GM18858 (cell line): ENCODE results near the gene CACNA2D3.

Experiments used
- ATAC-seq: cut with Tn5 transposase; IDR thresholded peaks from one replicate; pipeline ENCODE4 v1.9.1; 2021; ENCODE audit not compliant: unreplicated experiment

The CACNA2D3 gene

DNA sequence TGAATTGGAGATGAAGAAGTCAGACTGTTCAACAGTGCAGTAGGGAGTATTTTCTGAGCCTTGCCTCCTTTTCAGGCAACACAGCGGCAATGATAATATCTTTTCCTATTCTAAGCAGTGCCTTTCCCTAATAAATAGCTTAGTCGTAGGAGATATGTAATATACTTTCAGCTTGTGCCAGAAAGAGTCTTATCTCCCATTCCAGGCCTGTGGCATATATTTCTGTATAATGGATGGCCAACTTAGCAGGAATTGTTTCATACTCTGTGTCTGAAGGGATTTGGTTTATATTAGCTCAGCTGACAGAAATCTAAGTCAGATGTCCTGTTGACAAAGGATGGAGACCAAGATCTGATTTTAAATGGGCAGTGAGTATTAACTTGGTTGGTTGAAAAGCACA is 397.1 kb downstream of the CACNA2D3 start:
- no peak for ATAC-seq

DNA sequence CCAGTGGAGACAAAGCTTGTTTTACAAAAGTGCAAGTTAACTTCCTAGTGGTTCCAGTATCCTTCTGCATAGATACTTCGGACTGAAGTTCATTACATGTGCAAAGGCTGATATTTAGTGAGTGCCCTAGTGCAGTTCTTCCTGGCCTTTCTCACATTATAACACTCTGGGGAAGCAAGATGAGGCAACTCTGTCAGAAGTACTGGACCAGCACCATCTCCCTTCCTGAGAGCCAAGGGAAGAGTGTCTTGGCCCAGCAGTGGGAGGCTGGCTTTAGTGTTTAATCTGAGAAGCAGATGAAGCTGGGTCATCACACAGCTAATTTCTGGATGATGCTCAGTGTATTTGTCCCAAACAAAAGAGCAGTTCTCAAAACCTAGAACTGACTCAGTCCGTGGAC is 397.7 kb downstream of the CACNA2D3 start:
- ATAC-seq, result no peak

DNA sequence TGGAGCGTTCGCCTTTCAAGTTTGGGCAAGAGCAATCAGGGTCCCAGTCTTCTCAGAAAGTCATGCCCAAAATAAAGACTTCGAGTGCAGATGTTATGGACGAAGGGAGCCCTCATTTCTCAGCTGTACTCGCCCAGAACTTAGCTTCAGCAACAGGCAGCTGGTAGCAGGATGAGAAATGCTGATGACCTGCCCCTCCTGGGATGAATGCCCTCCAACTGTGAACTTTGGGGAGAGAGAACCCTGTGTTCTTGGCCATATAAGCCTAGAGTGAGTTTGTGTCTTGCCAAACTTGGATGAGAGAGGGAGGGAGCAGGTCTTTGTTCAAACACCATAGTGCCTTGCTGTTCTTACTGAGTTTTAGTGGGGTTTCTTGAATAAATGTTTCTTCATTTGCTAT is 405.2 kb downstream of the CACNA2D3 start:
- ATAC-seq, result no peak

DNA sequence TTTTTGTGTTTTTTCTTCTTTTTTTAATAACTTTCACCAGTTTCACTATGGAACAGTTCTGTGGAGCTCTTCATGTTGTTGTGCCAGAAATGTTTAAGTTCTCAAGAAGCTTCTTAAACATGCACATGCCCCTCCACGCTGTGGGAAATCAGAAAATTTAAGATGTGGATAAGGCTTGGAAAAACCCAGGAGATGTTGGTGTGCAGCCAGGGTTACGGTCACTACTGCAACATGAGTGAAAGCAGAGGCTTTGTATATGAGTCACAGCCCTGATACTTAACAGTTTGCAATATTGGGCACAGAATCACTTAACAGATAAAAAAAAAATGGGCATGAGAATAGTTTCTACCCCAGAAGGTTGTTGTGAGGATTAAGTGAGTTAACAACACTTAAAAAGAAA is 405.6 kb downstream of the CACNA2D3 start:
- no peak for ATAC-seq

DNA sequence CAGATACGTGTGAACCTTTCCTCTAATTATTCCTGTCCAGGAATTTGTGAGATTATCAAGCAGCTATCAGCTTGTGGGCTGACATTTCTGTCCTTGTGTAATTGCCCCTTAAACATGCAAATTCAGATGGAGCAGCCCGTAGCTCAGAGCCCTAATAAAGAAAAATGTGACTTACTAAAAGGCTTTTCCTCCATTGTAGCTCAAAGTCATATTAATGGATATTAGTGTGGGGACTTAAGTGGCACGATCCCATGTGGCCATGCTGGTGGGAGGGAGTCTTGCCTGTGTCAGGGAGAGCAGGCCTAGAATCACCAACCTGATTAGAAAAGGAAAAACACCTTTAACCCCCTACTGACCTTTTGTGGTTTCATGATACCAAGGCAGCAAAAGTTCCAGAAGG is 406.3 kb downstream of the CACNA2D3 start:
- no peak for ATAC-seq

DNA sequence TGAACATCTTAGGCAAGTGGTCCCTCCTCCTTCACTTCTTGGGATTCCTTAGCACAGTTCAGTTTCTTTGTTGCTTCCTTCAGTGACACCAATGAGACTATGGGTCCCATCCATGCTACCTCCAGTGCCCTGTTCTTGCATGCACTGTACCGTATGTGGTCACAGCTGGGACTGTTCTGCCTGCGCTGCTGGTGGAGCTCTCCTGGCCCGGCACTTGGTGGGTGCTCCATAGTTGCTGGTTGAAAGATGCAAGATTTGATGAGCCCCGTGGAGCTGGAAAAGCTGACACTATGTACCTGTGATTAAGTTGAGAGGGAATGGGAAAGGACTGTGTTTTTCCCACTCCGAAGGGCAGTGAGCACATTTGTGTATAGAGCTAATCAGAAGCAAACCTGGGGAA is 407.7 kb downstream of the CACNA2D3 start:
- no peak for ATAC-seq

DNA sequence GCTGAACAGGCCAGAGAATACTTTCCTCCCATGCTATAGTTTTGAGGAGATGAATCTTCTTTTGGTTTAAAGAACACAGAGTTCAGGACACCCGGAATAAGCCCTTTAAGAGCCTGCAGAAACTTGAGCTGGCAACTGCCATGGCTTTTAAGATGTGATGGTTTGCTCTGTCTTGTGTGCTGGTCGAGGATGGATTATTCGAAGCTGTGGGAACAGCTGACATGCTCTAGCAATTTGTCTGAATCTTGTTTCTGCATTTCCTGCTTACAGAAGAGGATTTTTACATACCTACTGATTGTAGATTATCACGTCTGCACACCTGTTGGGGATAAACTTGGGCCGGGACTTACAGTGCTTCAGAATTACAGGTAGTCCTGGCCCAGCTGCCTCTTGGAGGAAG is 408.6 kb downstream of the CACNA2D3 start:
- no peak for ATAC-seq

DNA sequence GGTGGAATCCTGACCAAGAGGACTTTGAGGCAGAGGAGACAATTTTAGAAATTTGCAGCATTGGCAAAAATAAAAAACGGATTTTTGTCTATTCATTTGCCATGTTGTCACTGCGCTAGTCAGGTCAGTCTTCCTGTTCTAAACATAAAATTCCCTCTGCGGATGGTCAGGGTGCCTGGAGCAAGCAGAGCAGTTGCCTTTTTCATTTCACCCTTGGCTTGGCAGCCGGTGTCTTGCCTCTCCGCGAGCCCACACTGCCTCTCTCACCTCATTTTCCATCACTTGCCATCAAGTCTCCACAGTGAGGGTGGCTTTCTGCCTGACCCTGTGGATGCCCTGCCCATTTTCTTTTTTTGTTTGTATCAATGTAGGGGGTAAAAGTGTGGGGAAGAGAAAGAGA is 409.4 kb downstream of the CACNA2D3 start:
- no peak for ATAC-seq

DNA sequence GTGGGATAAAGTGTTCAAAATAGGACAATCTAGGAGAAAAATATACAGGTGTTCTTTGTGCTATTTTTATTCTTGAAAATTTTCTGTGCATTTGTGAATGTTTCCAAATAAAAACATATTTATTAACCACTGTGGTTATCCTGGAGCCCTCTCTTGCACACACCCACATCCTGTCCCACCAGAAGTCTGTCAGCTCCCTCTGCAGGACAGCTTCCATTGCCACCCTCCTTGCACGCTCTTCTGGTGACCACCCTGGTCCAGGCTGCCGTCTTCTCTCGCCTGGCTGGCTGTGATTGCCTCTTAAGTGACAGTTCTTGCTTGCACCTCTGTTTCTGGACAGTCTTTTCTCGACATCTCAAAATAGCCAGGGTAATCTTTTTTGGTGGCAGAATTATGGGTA is 411.5 kb downstream of the CACNA2D3 start:
- no peak for ATAC-seq

DNA sequence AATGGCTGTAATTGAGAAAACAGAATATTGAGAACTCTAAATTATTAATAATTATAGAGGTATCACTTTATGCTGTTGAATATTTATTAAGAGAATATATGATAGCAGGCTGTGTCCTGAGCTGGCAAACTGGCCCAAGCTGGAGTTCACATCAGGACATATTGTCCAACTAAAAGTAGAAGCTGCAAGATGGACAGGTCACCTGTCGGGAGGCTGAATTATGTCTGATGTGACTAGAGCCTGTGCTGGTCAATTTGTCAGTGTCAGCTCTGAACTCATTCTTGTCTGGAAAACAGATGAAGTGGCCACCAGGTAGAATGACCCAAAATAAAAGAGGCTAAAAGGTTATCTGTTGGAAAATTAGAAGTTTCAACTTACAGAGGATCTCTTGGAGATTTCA is 413.3 kb downstream of the CACNA2D3 start:
- ATAC-seq, result no peak

DNA sequence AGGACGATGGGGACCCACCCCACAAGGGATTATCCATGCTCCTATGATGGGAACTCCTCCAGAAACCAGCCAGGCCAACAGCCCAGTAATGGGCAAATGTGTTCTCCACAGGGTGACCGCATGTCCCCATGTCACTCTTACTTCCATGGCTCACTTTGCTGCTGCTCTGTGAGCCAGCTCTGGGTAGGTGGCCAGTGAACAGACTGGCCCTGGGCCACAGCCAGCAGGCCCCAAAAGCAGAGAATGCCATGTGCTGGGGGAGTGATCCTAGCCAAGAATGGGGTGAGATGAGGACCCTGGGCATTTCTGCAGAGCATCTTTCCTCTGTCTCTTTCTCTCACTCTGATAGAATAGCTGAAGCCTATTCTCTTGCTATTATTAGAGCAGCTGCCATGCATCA is 414.1 kb downstream of the CACNA2D3 start:
- ATAC-seq, result no peak

DNA sequence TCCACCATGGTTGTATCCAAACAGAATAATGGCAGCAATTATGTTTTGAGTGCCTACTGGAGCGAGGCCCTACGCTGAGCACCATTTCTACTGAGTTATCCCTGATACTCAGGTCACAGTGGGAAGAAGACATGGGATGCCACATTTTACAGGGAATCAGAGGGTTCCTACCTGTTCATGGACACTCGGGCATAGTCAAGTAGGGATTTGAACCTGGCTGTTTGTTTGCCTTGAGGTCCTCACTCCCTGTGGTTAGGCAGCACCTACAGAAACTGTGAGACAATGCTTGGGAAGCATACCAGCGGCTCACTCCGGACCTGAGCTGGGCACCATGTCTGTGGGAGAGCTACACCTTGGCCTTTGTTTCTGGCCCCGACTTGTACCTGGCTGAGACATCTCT is 415.2 kb downstream of the CACNA2D3 start:
- no peak for ATAC-seq

DNA sequence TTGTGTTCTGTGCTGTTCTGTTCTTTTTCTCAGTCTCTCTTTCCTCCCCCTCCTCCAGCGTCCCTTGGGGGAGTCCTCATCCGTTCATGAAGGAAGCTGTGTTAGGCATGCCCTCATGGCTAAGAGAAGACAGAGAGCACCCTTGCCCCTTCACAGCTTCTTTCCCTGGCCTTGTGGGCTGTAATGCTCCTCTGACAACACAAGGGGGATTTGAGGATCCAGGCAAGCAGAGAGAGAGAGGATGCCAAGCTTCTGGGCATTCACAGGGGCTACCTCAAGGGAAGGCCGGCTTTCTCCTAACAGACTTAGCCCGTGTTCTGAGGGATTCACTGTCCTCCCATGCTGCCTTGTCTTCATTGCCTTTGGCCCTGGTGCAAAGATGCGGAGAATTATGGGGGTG is 416.0 kb downstream of the CACNA2D3 start:
- no peak for ATAC-seq

DNA sequence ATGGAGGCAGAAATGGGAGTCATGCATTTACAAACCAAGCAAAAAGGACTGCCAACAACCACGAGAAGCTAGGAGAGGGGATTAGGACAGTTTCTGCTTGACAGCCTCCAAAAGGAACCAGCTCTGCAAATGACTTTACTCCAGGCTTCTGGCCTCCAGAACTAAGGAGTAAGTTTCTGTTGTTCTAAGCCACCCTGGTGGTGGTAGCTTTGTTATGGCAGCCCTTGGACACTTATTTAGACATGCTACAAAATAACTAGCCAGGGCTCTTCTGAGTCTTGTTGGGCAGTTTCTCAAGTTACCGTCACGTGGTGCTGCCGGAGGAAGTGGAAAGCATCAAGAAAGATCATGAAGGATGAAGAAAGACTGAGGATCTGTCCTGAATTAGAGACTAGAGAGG is 419.0 kb downstream of the CACNA2D3 start:
- no peak for ATAC-seq

DNA sequence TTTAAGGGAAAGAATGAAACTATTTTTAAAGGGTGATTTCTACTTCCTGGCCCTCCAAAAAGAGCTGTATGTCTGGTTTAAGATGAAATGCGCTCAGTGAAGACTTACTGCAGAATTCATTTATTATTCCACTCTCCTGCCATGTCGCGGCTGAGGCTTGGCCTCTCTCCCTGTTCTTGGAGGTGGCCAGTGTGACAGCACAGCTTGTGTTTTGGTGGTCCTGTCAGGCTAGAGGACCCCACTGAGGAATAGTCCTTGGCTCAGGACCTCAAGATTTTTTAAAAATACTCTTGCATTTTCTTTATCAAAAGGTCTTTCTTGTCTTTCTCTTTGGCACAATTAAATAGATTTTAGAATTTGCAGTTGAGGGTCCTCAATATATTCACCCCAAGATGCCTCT is 421.1 kb downstream of the CACNA2D3 start:
- ATAC-seq, result no peak

DNA sequence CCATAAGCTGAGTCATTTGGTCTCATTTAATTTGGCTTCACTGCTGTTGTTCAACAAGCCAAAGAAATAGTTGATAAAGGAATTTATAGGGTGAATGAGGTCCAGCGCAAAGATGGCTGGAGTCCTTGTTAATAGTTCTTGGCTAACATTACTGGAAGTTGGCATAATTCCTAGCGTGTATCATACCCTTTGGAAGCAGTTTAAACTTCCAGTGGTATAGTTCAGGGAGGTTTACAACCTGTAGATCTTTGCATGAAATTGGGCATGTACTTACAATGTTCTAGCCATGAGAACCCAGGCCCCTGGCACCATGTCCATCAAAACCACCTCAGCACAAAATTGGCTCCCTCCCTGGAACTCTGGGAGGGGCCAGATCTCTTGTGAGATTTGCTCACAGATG is 424.7 kb downstream of the CACNA2D3 start:
- no peak for ATAC-seq

DNA sequence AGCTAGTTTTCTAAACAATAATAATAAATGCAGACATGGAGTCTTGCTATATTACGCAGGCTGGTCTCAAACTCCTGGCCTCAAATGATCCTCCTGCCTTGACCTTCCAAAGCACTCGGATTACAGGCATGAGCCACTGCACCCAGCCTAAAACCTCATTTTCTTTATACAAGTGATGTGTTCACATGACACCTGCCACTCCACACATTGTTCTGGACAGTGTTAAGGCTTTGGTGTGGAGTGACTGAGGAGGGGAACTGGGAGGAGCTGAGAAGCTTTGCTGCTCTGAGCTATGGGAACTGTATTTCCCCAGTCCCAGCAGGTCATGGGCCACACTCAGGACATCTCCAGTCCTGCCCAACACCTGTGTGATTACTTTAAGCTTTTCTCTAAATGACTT is 425.5 kb downstream of the CACNA2D3 start:
- ATAC-seq, result no peak

DNA sequence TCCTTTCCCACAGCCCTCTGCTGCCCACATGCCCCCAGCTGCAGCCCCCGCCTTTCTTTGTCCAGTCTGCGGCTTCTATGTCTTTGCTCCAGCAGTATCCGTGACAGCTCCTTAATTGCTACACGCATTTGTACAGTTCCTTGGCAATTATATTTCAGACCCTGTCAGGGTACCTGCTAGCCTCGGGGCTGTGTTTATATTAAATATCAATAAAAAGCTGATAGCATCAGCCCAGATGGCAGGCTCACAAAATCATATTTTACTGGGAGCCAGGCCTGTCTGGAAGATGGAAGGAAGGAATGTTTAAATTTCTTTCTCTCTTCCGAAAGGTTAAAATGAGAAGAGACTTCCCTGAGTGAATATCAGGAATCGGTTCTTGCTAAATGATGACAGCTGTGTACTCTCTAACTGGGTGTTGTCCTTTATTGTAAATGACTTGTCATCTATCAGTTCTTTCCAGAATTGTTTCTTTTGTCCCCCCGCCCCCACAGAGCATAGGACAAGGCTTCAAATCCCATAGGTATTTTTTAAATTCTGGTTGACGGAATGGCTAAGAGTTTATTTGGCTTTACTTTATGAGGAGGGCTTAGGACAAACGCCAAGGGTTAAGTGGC is 427.4 kb downstream of the CACNA2D3 start:
- ATAC-seq, result no peak

DNA sequence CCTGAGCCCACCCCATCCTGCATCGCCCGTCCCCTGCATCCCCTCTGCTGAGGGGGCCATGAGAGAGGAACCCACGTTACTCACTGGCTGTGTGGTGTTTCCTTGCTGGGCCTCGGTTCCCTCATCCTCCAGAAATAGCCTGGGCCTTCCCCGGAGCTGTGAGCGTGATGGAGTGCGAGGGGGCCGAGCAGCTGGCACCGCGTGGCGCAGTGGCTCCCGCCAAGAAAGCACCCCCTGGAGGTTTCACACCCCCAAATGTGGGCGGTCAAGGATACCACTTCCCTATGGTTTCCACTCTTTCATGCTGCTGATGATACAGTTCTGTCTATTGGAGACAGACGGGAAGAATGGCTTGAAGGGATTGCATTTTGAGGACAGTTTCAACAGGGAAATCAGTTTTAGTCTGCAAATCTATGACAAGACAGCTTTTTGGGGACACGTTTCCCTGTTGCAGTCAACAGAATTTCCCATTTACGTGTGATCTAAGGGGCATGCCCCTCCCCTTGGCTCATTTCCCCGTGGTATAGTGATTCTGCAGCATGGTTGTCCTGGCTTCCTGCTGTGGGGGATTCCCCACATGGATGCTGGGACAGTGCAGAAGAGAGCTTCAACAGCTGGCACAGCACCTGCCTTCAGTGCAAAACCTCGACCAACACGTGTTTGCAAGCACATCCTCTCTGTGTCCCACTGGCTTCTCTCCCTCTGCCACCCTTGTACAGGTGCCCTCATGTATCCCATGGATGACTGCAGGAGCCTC is 428.0 kb downstream of the CACNA2D3 start:
- no peak for ATAC-seq

DNA sequence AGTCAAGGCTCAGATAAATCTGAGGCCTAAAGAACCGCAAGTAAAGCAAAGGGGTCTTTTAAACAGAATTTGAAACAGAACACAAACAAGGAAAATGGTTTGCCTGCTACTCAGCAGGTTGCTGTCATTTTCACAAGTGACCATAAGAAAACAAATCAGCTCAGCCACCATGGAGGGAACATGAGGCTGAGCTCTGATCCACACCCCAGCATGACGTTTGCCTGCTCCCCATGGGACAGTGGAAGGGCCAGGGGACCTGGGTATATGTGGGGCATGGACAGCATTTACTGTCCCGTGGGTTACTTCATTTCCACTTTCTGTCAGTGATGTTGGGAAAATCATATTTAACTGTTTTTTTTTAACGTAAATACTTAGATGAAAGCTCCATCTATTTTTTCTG is 434.3 kb downstream of the CACNA2D3 start:
- no peak for ATAC-seq

DNA sequence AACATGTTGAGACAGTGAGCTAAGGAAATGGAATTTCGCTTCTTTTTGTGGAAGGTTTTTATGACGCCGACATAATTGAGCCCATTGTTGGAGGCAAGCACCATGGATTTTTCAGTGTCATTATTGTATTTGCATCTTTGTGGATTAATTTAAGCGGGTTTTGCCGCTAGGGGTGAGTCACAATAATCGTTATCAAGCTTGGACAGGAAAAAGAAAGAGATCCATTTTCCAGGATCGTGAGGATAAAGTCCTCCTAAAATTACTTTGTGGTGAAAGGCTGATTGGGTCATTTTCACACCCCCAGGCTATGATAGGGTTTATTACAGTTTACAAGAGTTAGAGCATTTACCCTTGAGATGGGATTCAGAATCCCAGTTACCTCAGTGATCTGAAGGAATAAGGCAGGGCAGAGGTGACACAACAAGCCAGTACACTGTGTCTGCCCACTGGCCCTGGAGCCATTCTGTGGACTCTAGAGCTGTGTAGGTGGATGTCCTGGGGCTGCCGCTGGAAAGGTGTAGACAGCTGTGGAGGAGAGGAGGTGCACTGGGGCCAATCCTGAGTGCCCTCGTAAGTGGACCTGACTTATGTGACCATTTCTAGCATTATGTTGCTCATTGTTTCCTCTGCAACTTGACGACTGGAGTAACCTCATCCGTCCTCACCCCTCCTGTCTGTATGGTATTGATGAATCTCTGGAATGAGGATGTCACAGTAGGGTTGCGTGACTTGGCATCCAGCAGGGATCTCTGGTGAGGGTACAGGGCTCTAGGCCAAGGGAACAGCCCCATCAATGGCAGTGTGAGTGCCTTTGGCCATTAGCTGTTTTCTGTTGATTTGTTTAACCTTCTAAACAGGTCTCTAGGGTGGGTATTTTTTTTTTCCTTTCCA is 435.4 kb downstream of the CACNA2D3 start:
- no peak for ATAC-seq
